ENCODE measurements around the gene NEK2.

The NEK2 gene

DNA sequence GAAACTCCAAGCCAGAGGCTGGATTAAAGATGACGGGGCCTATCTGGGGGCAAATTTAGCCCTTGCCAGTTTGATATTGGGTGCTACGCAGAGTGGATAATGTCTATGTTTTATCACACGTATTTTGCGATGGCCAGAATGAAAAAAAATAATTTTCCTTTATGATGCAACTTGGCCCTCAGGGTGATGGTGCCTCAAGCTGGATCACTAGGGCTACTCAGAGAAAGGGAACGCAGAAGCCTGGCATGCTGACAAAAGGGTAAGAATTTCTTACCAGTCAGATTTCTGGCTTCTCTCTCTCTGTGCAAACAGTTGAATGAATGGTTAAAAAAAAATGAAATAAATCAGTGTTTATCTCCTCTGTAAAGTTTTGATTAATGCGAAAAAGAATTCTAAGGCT, 32.6 kb upstream of the NEK2 start:
- no peak overlapping the region for H4K8ac ChIP-seq (ENCODE audit: low read depth, low read length)
- H4K5ac ChIP-seq (ENCODE audit: low read length): no peak overlapping the region
- H3K79me2 ChIP-seq (ENCODE audit: control insufficient read depth, insufficient read depth, low read length): no peaks in the 10 kb centered on the region
- H3K56ac ChIP-seq (ENCODE audit: low read length): no peak overlapping the region
- H3K4me2 ChIP-seq (ENCODE audit: low read length): no peak overlapping the region
- DNase-seq: no peak
- H2BK120ac ChIP-seq (ENCODE audit: low read depth, low read length): no peak overlapping the region
- no peaks in the 10 kb centered on the region for H3K27me3 ChIP-seq (ENCODE audit: insufficient read depth, low read length, poor library complexity)
- WGBS (ENCODE audit: extremely low coverage, insufficient coverage, low lambda C conversion rate): no CpG with 5 or more reads among the region's 6 CpGs
- H3K79me1 ChIP-seq (ENCODE audit: low read length): no peaks in the 10 kb centered on the region
- H2AK5ac ChIP-seq (ENCODE audit: low read length): no peak overlapping the region
- H2BK15ac ChIP-seq (replicated peaks; ENCODE audit: low read depth): no peak overlapping the region
- no peak overlapping the region for H3K4me3 ChIP-seq (ENCODE audit: low read length)
- no peak overlapping the region for H3K23ac ChIP-seq (ENCODE audit: low read length)
- H3K4me1 ChIP-seq (ENCODE audit: control insufficient read depth, low read depth, low read length): no peaks in the 10 kb centered on the region
- no peak overlapping the region for H3K18ac ChIP-seq (ENCODE audit: low read length)
- no peak overlapping the region for H3K9ac ChIP-seq (ENCODE audit: low read length)
- no peak overlapping the region for H3K4ac ChIP-seq (ENCODE audit: low read depth, low read length)
- no peak overlapping the region for H3K27ac ChIP-seq (ENCODE audit: low read depth, low read length)
- H2BK5ac ChIP-seq (ENCODE audit: low read length): no peak overlapping the region
- H3K36me3 ChIP-seq (ENCODE audit: control insufficient read depth, insufficient read depth, low read length): no peaks in the 10 kb centered on the region

DNA sequence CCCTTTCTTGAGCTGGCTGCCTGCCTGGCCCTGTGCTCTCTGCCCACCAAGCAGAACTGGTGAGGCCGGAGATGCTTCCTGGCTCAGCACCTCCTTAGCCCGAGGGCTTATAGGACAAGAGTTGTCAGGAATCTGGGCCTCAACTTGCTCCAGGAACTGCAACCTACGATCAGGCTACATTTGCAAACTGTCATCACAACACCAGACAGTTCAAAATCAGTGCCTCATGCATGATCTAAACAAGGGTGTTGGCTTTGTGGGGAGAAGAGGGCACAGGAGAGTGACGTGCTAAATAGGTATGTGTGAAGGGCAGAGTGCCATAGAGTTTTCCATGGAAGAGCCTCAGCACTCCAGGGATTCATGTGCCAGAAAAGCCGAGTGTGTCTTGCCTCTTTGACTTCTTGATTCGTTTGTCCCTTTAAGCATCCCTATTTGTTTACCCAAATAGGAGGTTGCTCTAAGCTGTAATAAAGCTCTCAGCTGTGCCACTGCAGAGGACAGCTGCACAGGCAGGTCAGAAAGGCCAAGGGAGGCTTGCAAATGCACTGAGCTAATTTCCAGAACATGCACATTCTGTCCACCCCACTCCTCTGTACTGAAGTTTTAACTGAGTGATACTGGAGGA, 30.2 kb upstream of the NEK2 start:
- peak; percentile 4 for DNase-seq
- Histone ChIP-seq H2BK5ac (ENCODE audit: low read length) (no peak overlapping the region), H3K4ac (ENCODE audit: low read depth, low read length) (no peak overlapping the region), H2BK120ac (ENCODE audit: low read depth, low read length) (no peak overlapping the region), H3K18ac (ENCODE audit: low read length) (no peak overlapping the region), H4K8ac (ENCODE audit: low read depth, low read length) (no peak overlapping the region), H3K23ac (ENCODE audit: low read length) (no peak overlapping the region), H3K4me1 (ENCODE audit: control insufficient read depth, low read depth, low read length) (no peaks in the 10 kb centered on the region), H3K79me2 (ENCODE audit: control insufficient read depth, insufficient read depth, low read length) (no peaks in the 10 kb centered on the region), H3K27me3 (ENCODE audit: insufficient read depth, low read length, poor library complexity) (no peaks in the 10 kb centered on the region), H2BK15ac (replicated peaks; ENCODE audit: low read depth) (no peak overlapping the region), H4K5ac (ENCODE audit: low read length) (no peak overlapping the region), H3K79me1 (ENCODE audit: low read length) (no peaks in the 10 kb centered on the region), H3K36me3 (ENCODE audit: control insufficient read depth, insufficient read depth, low read length) (no peaks in the 10 kb centered on the region), H3K9ac (ENCODE audit: low read length) (no peak overlapping the region), H3K4me3 (ENCODE audit: low read length) (no peak overlapping the region), H2AK5ac (ENCODE audit: low read length) (no peak overlapping the region), H3K27ac (ENCODE audit: low read depth, low read length) (no peak overlapping the region), H3K56ac (ENCODE audit: low read length) (no peak overlapping the region), H3K4me2 (ENCODE audit: low read length) (no peak overlapping the region)
- WGBS (ENCODE audit: extremely low coverage, insufficient coverage, low lambda C conversion rate): no CpG with 5 or more reads among the region's 6 CpGs

DNA sequence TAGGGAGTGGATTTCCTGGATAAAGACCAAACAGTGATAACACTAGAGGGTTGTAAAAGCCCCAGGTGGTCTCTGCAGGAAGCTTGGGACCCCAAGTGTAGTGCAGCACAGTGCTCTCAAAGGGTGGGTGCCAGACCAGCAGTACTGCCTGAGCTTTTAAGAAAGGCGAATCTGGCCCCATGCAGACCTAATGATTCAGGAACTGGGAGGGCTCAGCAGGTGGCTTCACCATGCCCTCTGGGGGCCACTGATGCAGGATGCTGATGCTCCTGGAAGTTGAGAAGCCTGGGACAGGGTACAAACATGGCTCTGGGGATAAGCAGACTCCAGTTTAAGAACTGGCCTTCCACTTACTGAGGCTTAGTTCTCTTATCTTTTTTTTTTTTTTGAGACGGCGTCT, 29.1 kb upstream of the NEK2 start:
- Histone ChIP-seq H3K36me3 (ENCODE audit: control insufficient read depth, insufficient read depth, low read length) (no peaks in the 10 kb centered on the region), H3K4me2 (ENCODE audit: low read length) (no peak overlapping the region), H3K4ac (ENCODE audit: low read depth, low read length) (no peak overlapping the region), H3K56ac (ENCODE audit: low read length) (no peak overlapping the region), H2BK120ac (ENCODE audit: low read depth, low read length) (no peak overlapping the region), H2AK5ac (ENCODE audit: low read length) (no peak overlapping the region), H3K79me1 (ENCODE audit: low read length) (no peaks in the 10 kb centered on the region), H3K79me2 (ENCODE audit: control insufficient read depth, insufficient read depth, low read length) (no peaks in the 10 kb centered on the region), H4K8ac (ENCODE audit: low read depth, low read length) (no peak overlapping the region), H3K9ac (ENCODE audit: low read length) (no peak overlapping the region), H2BK15ac (replicated peaks; ENCODE audit: low read depth) (no peak overlapping the region), H3K23ac (ENCODE audit: low read length) (peak overlapping the region; percentile 7), H2BK5ac (ENCODE audit: low read length) (no peak overlapping the region), H3K18ac (ENCODE audit: low read length) (no peak overlapping the region), H3K27ac (ENCODE audit: low read depth, low read length) (no peak overlapping the region), H3K4me3 (ENCODE audit: low read length) (no peak overlapping the region), H4K5ac (ENCODE audit: low read length) (no peak overlapping the region), H3K27me3 (ENCODE audit: insufficient read depth, low read length, poor library complexity) (no peaks in the 10 kb centered on the region), H3K4me1 (ENCODE audit: control insufficient read depth, low read depth, low read length) (no peaks in the 10 kb centered on the region)
- WGBS (ENCODE audit: extremely low coverage, insufficient coverage, low lambda C conversion rate): no CpG with 5 or more reads among the region's 3 CpGs
- DNase-seq: no peak

DNA sequence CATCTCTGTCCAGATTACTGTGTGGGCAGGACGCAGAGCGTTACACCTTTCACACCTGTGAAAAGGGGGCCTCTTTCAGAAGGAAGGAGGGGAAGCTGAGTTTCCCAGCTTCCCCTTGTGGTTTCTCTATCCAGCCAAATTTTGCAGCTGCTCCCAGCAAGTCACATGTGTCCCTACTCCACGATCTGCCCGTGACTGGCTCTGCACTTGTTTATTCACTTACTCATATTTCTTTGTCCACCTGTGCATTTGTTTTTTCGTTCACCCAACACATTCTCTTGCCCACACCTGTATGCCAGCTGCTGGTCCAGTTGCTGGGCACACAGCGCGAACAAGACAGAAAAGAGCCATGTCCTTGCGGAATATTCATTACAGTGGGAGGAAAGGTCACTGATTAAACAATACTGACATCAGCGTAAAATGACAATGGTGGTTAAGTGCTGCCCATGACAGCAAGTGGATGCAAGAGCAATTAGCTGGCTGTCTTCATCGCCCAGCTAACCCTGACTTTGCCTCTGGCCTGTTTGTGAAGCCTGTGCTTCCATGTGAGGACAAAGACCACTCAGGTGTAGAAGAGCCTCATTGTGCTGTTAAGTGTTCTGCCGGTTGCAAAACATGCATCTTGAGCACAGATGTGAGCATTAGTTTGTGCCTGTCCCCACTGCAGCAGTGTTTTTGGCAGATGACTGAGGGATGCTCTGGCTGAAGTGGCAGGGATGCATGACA, 28.6 kb upstream of the NEK2 start:
- Histone ChIP-seq H4K8ac (ENCODE audit: low read depth, low read length) (no peak overlapping the region), H3K4me1 (ENCODE audit: control insufficient read depth, low read depth, low read length) (no peaks in the 10 kb centered on the region), H3K56ac (ENCODE audit: low read length) (no peak overlapping the region), H4K5ac (ENCODE audit: low read length) (no peak overlapping the region), H3K36me3 (ENCODE audit: control insufficient read depth, insufficient read depth, low read length) (no peaks in the 10 kb centered on the region), H3K79me1 (ENCODE audit: low read length) (no peaks in the 10 kb centered on the region), H3K9ac (ENCODE audit: low read length) (no peak overlapping the region), H2BK120ac (ENCODE audit: low read depth, low read length) (no peak overlapping the region), H2BK5ac (ENCODE audit: low read length) (no peak overlapping the region), H3K79me2 (ENCODE audit: control insufficient read depth, insufficient read depth, low read length) (no peaks in the 10 kb centered on the region), H3K18ac (ENCODE audit: low read length) (no peak overlapping the region), H3K4me3 (ENCODE audit: low read length) (no peak overlapping the region), H2AK5ac (ENCODE audit: low read length) (no peak overlapping the region), H3K27ac (ENCODE audit: low read depth, low read length) (no peak overlapping the region), H2BK15ac (replicated peaks; ENCODE audit: low read depth) (no peak overlapping the region), H3K27me3 (ENCODE audit: insufficient read depth, low read length, poor library complexity) (no peaks in the 10 kb centered on the region), H3K4ac (ENCODE audit: low read depth, low read length) (no peak overlapping the region), H3K23ac (ENCODE audit: low read length) (no peak overlapping the region), H3K4me2 (ENCODE audit: low read length) (no peak overlapping the region)
- no peak for DNase-seq
- no CpG with 5 or more reads among the region's 11 CpGs for WGBS (ENCODE audit: extremely low coverage, insufficient coverage, low lambda C conversion rate)

DNA sequence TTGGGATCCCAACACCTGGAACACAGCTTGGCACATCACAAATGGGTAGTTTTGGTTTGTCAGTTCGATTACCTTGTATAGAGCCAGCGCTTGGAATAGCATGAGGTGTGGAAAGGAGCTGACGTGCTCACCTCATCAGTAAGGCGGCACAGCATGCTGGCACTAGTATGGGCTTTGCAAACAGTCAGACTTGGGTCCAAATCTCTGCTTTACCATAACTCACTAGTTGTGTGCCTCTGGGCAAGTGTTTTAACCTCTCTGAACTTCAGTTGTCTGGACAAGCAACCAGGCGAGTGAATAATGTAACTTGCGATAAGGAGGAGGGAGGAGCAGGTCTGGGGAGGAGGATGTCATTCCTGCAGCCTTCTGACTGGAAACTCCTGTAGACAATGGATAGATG, 26.3 kb upstream of the NEK2 start:
- Histone ChIP-seq H3K4me3 (ENCODE audit: low read length) (no peak overlapping the region), H3K56ac (ENCODE audit: low read length) (no peak overlapping the region), H3K23ac (ENCODE audit: low read length) (no peak overlapping the region), H4K8ac (ENCODE audit: low read depth, low read length) (no peak overlapping the region), H3K27me3 (ENCODE audit: insufficient read depth, low read length, poor library complexity) (no peaks in the 10 kb centered on the region), H3K4me2 (ENCODE audit: low read length) (no peak overlapping the region), H3K36me3 (ENCODE audit: control insufficient read depth, insufficient read depth, low read length) (no peaks in the 10 kb centered on the region), H2BK15ac (replicated peaks; ENCODE audit: low read depth) (no peak overlapping the region), H3K27ac (ENCODE audit: low read depth, low read length) (no peak overlapping the region), H3K79me1 (ENCODE audit: low read length) (no peaks in the 10 kb centered on the region), H3K4ac (ENCODE audit: low read depth, low read length) (no peak overlapping the region), H2BK5ac (ENCODE audit: low read length) (no peak overlapping the region), H3K4me1 (ENCODE audit: control insufficient read depth, low read depth, low read length) (no peaks in the 10 kb centered on the region), H2AK5ac (ENCODE audit: low read length) (no peak overlapping the region), H3K9ac (ENCODE audit: low read length) (no peak overlapping the region), H3K79me2 (ENCODE audit: control insufficient read depth, insufficient read depth, low read length) (no peaks in the 10 kb centered on the region), H3K18ac (ENCODE audit: low read length) (no peak overlapping the region), H4K5ac (ENCODE audit: low read length) (no peak overlapping the region), H2BK120ac (ENCODE audit: low read depth, low read length) (no peak overlapping the region)
- no CpG with 5 or more reads among the region's 6 CpGs for WGBS (ENCODE audit: extremely low coverage, insufficient coverage, low lambda C conversion rate)
- DNase-seq: no peak

DNA sequence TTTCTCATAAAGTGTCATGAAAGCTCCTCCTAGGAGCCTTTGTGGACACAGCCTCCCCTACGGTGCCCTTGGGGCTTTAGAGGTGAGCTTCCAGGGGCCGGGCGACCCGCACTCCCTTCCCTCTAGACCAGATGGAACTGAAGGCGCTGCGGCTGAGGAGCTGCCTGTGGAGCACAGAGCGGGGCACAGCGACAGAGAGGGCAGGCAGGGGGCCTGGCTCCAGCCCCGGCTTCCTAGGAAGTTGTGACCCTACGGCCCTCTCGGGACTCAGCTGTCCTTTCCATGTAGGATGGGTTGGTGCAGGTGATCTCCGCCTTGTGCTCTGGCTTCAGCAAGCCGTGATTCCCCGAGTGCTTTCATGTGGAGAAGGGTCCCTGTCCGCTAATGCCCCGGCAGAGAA, 23.6 kb upstream of the NEK2 start:
- Histone ChIP-seq H3K79me2 (ENCODE audit: control insufficient read depth, insufficient read depth, low read length) (no peaks in the 10 kb centered on the region), H2BK15ac (replicated peaks; ENCODE audit: low read depth) (no peak overlapping the region), H3K4me2 (ENCODE audit: low read length) (peak overlapping the region; percentile 44), H3K27ac (ENCODE audit: low read depth, low read length) (no peak overlapping the region), H2AK5ac (ENCODE audit: low read length) (no peak overlapping the region), H3K27me3 (ENCODE audit: insufficient read depth, low read length, poor library complexity) (no peaks in the 10 kb centered on the region), H4K5ac (ENCODE audit: low read length) (no peak overlapping the region), H4K8ac (ENCODE audit: low read depth, low read length) (no peak overlapping the region), H2BK5ac (ENCODE audit: low read length) (no peak overlapping the region), H3K23ac (ENCODE audit: low read length) (peak overlapping the region; percentile 55), H3K4me3 (ENCODE audit: low read length) (no peak overlapping the region), H3K9ac (ENCODE audit: low read length) (peak overlapping the region; percentile 21), H3K56ac (ENCODE audit: low read length) (peak overlapping the region; percentile 49), H3K36me3 (ENCODE audit: control insufficient read depth, insufficient read depth, low read length) (no peaks in the 10 kb centered on the region), H2BK120ac (ENCODE audit: low read depth, low read length) (no peak overlapping the region), H3K4me1 (ENCODE audit: control insufficient read depth, low read depth, low read length) (peaks cover 4% of the 10 kb centered on the region), H3K79me1 (ENCODE audit: low read length) (no peaks in the 10 kb centered on the region), H3K18ac (ENCODE audit: low read length) (peak overlapping the region; percentile 16), H3K4ac (ENCODE audit: low read depth, low read length) (no peak overlapping the region)
- no CpG with 5 or more reads among the region's 16 CpGs for WGBS (ENCODE audit: extremely low coverage, insufficient coverage, low lambda C conversion rate)
- no peak for DNase-seq

All from mesendoderm (in vitro differentiated cells).